Activated T-cell treated with anti-CD3 and anti-CD28 coated beads for 48 hours (primary cell): ENCODE measurements around the gene ALPG.
"Not testable (repeated sequence)": the region's sequence is repeated elsewhere in the genome, so short reads cannot be mapped to it uniquely, and the experiment has no call there.

Source experiments
- DNase-seq: peaks from one replicate; pipeline ENCODE4 v3.0.0-alpha.2; 2020; ENCODE audit warnings: low read depth

ALPG gene

GRCh38 chr2:232377319-232377718, 29.3 kb upstream of the ALPG start:
- no peak for DNase-seq

- DNase-seq, result no peak
Observed at GRCh38 chr2:232377841-232378734, 28.6 kb upstream of the ALPG start.

- not testable (repeated sequence) for DNase-seq
Observed at GRCh38 chr2:232378735-232379151, 27.9 kb upstream of the ALPG start, which contains the start of gene ALPP. Gene ALPP (plus strand): TSS chr2:232378751. CDS start chr2:232378803, 52 bp downstream.

- DNase-seq, result not testable (repeated sequence)
Observed at GRCh38 chr2:232379610-232380590, 26.7 kb upstream of the ALPG start.

- peak; percentile 32 for DNase-seq
Observed at GRCh38 chr2:232381204-232382031, 25.2 kb upstream of the ALPG start.

GRCh38 chr2:232382331-232383225, 24.1 kb upstream of the ALPG start:
- no peak for DNase-seq

GRCh38 chr2:232384466-232384865, 22.2 kb upstream of the ALPG start:
- DNase-seq, result no peak

GRCh38 chr2:232385058-232385457, 21.6 kb upstream of the ALPG start:
- DNase-seq, result not testable (repeated sequence)

- no peak for DNase-seq
Observed at GRCh38 chr2:232385660-232386489, 20.8 kb upstream of the ALPG start.

- no peak for DNase-seq
Observed at GRCh38 chr2:232386490-232386739, 20.2 kb upstream of the ALPG start.

GRCh38 chr2:232386740-232387450, 19.7 kb upstream of the ALPG start:
- DNase-seq, result no peak

- DNase-seq, result no peak
Observed at GRCh38 chr2:232387451-232388171, 19.0 kb upstream of the ALPG start.

- DNase-seq, result no peak
Observed at GRCh38 chr2:232388324-232388891, 18.2 kb upstream of the ALPG start.

- DNase-seq, result no peak
Observed at GRCh38 chr2:232389327-232389726, 17.3 kb upstream of the ALPG start.

- DNase-seq, result no peak
Observed at GRCh38 chr2:232390661-232391060, 16.0 kb upstream of the ALPG start.

- no peak for DNase-seq
Observed at GRCh38 chr2:232393556-232393955, 13.1 kb upstream of the ALPG start.

GRCh38 chr2:232394431-232394830, 12.2 kb upstream of the ALPG start:
- DNase-seq, result not testable (repeated sequence)

- DNase-seq, result no peak
Observed at GRCh38 chr2:232395586-232395985, 11.1 kb upstream of the ALPG start.
